ENCODE results near the gene P2RX6.
"Not testable (repeated sequence)": the region's sequence is repeated elsewhere in the genome, so short reads cannot be mapped to it uniquely, and the experiment has no call there.

Gene P2RX6

GRCh38 chr22:21033895-21034294 is 18.9 kb downstream of the P2RX6 start:
- DNase-seq: no peak
- Histone ChIP-seq H3K27ac (ENCODE audit: insufficient read depth, low read length, poor library complexity, severe bottlenecking) (no peak overlapping the region), H3K4me1 (ENCODE audit: control insufficient read depth, insufficient read depth, low read length, poor library complexity, severe bottlenecking) (peaks cover 7% of the 10 kb centered on the region), H3K36me3 (ENCODE audit: control insufficient read depth, insufficient read depth, low read length) (no peaks in the 10 kb centered on the region), H3K27me3 (replicated peaks; ENCODE audit: control insufficient read depth, insufficient read depth, low read length, poor library complexity, severe bottlenecking) (peaks cover 8% of the 10 kb centered on the region), H3K9me3 (ENCODE audit: control insufficient read depth, low read length) (no peaks in the 10 kb centered on the region), H3K4me3 (ENCODE audit: insufficient read depth, low read depth, low read length, poor library complexity, severe bottlenecking) (no peak overlapping the region)

GRCh38 chr22:21034989-21035388 is 20.0 kb downstream of the P2RX6 start:
- H3K36me3 ChIP-seq (ENCODE audit: control insufficient read depth, insufficient read depth, low read length): no peaks in the 10 kb centered on the region
- H3K27ac ChIP-seq (ENCODE audit: insufficient read depth, low read length, poor library complexity, severe bottlenecking): no peak overlapping the region
- H3K4me1 ChIP-seq (ENCODE audit: control insufficient read depth, insufficient read depth, low read length, poor library complexity, severe bottlenecking): peaks cover 7% of the 10 kb centered on the region
- no peaks in the 10 kb centered on the region for H3K9me3 ChIP-seq (ENCODE audit: control insufficient read depth, low read length)
- peaks cover 8% of the 10 kb centered on the region for H3K27me3 ChIP-seq (replicated peaks; ENCODE audit: control insufficient read depth, insufficient read depth, low read length, poor library complexity, severe bottlenecking)
- H3K4me3 ChIP-seq (ENCODE audit: insufficient read depth, low read depth, low read length, poor library complexity, severe bottlenecking): no peak overlapping the region
- no peak for DNase-seq

GRCh38 chr22:21038405-21038804 is 23.4 kb downstream of the P2RX6 start:
- H3K27me3 ChIP-seq (replicated peaks; ENCODE audit: control insufficient read depth, insufficient read depth, low read length, poor library complexity, severe bottlenecking): no peaks in the 10 kb centered on the region
- H3K9me3 ChIP-seq (ENCODE audit: control insufficient read depth, low read length): no peaks in the 10 kb centered on the region

GRCh38 chr22:21039158-21039557 is 24.2 kb downstream of the P2RX6 start:
- not testable (repeated sequence) for H3K4me1 ChIP-seq (ENCODE audit: control insufficient read depth, insufficient read depth, low read length, poor library complexity, severe bottlenecking); H3K4me3 ChIP-seq (ENCODE audit: insufficient read depth, low read depth, low read length, poor library complexity, severe bottlenecking); H3K9me3 ChIP-seq (ENCODE audit: control insufficient read depth, low read length); H3K27me3 ChIP-seq (replicated peaks; ENCODE audit: control insufficient read depth, insufficient read depth, low read length, poor library complexity, severe bottlenecking); DNase-seq; H3K36me3 ChIP-seq (ENCODE audit: control insufficient read depth, insufficient read depth, low read length); H3K27ac ChIP-seq (ENCODE audit: insufficient read depth, low read length, poor library complexity, severe bottlenecking)

More at GRCh38 chr22:21038405-21038804, 23.4 kb downstream of the P2RX6 start:
- no peak overlapping the region for H3K4me3 ChIP-seq (ENCODE audit: insufficient read depth, low read depth, low read length, poor library complexity, severe bottlenecking)
- H3K36me3 ChIP-seq (ENCODE audit: control insufficient read depth, insufficient read depth, low read length): no peaks in the 10 kb centered on the region
- no peak overlapping the region for H3K27ac ChIP-seq (ENCODE audit: insufficient read depth, low read length, poor library complexity, severe bottlenecking)
- no peaks in the 10 kb centered on the region for H3K4me1 ChIP-seq (ENCODE audit: control insufficient read depth, insufficient read depth, low read length, poor library complexity, severe bottlenecking)
- no peak for DNase-seq

- Histone ChIP-seq H3K4me3 (ENCODE audit: insufficient read depth, low read depth, low read length, poor library complexity, severe bottlenecking) (no peak overlapping the region), H3K27me3 (replicated peaks; ENCODE audit: control insufficient read depth, insufficient read depth, low read length, poor library complexity, severe bottlenecking) (no peaks in the 10 kb centered on the region), H3K9me3 (ENCODE audit: control insufficient read depth, low read length) (no peaks in the 10 kb centered on the region), H3K27ac (ENCODE audit: insufficient read depth, low read length, poor library complexity, severe bottlenecking) (no peak overlapping the region), H3K36me3 (ENCODE audit: control insufficient read depth, insufficient read depth, low read length) (no peaks in the 10 kb centered on the region), H3K4me1 (ENCODE audit: control insufficient read depth, insufficient read depth, low read length, poor library complexity, severe bottlenecking) (peaks cover 20% of the 10 kb centered on the region)
- DNase-seq: no peak
These were observed 27.0 kb downstream of the P2RX6 start for GRCh38 chr22:21041937-21042336.

GRCh38 chr22:21042978-21043859 is 28.3 kb downstream of the P2RX6 start:
- Histone ChIP-seq H3K27ac (ENCODE audit: insufficient read depth, low read length, poor library complexity, severe bottlenecking) (no peak overlapping the region), H3K4me3 (ENCODE audit: insufficient read depth, low read depth, low read length, poor library complexity, severe bottlenecking) (no peak overlapping the region), H3K27me3 (replicated peaks; ENCODE audit: control insufficient read depth, insufficient read depth, low read length, poor library complexity, severe bottlenecking) (no peaks in the 10 kb centered on the region), H3K9me3 (ENCODE audit: control insufficient read depth, low read length) (no peaks in the 10 kb centered on the region), H3K4me1 (ENCODE audit: control insufficient read depth, insufficient read depth, low read length, poor library complexity, severe bottlenecking) (peaks cover 20% of the 10 kb centered on the region), H3K36me3 (ENCODE audit: control insufficient read depth, insufficient read depth, low read length) (no peaks in the 10 kb centered on the region)
- DNase-seq: no peak

- Histone ChIP-seq H3K4me1 (ENCODE audit: control insufficient read depth, insufficient read depth, low read length, poor library complexity, severe bottlenecking) (peaks cover 20% of the 10 kb centered on the region), H3K36me3 (ENCODE audit: control insufficient read depth, insufficient read depth, low read length) (no peaks in the 10 kb centered on the region), H3K27me3 (replicated peaks; ENCODE audit: control insufficient read depth, insufficient read depth, low read length, poor library complexity, severe bottlenecking) (no peaks in the 10 kb centered on the region), H3K9me3 (ENCODE audit: control insufficient read depth, low read length) (no peaks in the 10 kb centered on the region), H3K27ac (ENCODE audit: insufficient read depth, low read length, poor library complexity, severe bottlenecking) (no peak overlapping the region), H3K4me3 (ENCODE audit: insufficient read depth, low read depth, low read length, poor library complexity, severe bottlenecking) (no peak overlapping the region)
- DNase-seq: no peak
These were observed 29.0 kb downstream of the P2RX6 start for GRCh38 chr22:21043860-21044535.

GRCh38 chr22:21044931-21045584 is 30.1 kb downstream of the P2RX6 start:
- Histone ChIP-seq H3K9me3 (ENCODE audit: control insufficient read depth, low read length) (no peaks in the 10 kb centered on the region), H3K4me1 (ENCODE audit: control insufficient read depth, insufficient read depth, low read length, poor library complexity, severe bottlenecking) (peaks cover 20% of the 10 kb centered on the region), H3K27me3 (replicated peaks; ENCODE audit: control insufficient read depth, insufficient read depth, low read length, poor library complexity, severe bottlenecking) (no peaks in the 10 kb centered on the region), H3K27ac (ENCODE audit: insufficient read depth, low read length, poor library complexity, severe bottlenecking) (no peak overlapping the region), H3K36me3 (ENCODE audit: control insufficient read depth, insufficient read depth, low read length) (no peaks in the 10 kb centered on the region), H3K4me3 (ENCODE audit: insufficient read depth, low read depth, low read length, poor library complexity, severe bottlenecking) (no peak overlapping the region)
- DNase-seq: no peak

- Histone ChIP-seq H3K9me3 (ENCODE audit: control insufficient read depth, low read length) (no peaks in the 10 kb centered on the region), H3K4me1 (ENCODE audit: control insufficient read depth, insufficient read depth, low read length, poor library complexity, severe bottlenecking) (peaks cover 20% of the 10 kb centered on the region), H3K36me3 (ENCODE audit: control insufficient read depth, insufficient read depth, low read length) (no peaks in the 10 kb centered on the region), H3K27me3 (replicated peaks; ENCODE audit: control insufficient read depth, insufficient read depth, low read length, poor library complexity, severe bottlenecking) (no peaks in the 10 kb centered on the region), H3K27ac (ENCODE audit: insufficient read depth, low read length, poor library complexity, severe bottlenecking) (no peak within 1 kb of the TSS), H3K4me3 (ENCODE audit: insufficient read depth, low read depth, low read length, poor library complexity, severe bottlenecking) (no peak within 1 kb of the TSS)
- DNase-seq: peak; percentile 17 to 34 (median 18)
These were observed 30.8 kb downstream of the P2RX6 start, which contains the start of gene LRRC74B for GRCh38 chr22:21045585-21046294. TSS of gene LRRC74B (plus strand) at chr22:21045946. CDS start at chr22:21045987, 41 bp downstream.
